ENCODE data around the gene DPP10. TPM values are rescaled to one million over a fixed set of nuclear protein-coding genes. Genes with fewer than 3 reads are reported as not detected.
A peak's percentile ranks its signal among the peaks of the same experiment; 100 is the strongest.

The DPP10 gene
- total and polyA plus RNA-seq, 2 of the 13 experiments (the other 11 are each of a cell fraction or from before 2014, with no cell fraction given): 0.95 to 1.7 TPM

DNA sequence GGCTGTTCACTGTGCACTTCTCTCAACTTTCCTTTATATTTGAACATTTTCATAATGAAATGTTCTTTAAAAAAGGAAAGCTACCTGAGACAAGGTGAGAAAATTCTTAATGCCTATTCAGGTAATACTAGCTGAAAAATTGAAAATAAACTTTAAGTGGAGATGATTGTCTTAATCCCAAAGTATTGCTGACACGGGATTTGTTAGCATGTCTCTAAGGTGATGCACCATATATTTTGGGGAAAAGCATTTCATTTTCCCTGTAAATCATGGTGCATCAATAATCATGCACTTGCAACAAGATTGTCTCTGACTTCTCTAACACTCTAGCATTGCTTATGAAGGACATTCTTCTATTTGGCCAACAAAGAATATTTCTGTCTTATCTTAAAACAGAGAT lies 848.0 kb downstream of the DPP10 start:
- TF ChIP-seq TGIF2 (CRISPR knock-in tag; IDR thresholded peaks at IDR 0.05): no peak
- no peak for TF ChIP-seq GFI1 (CRISPR knock-in tag; IDR thresholded peaks at IDR 0.05; ENCODE audit: borderline replicate concordance)
- peak; percentile 65 for TF ChIP-seq MAFF (IDR thresholded peaks at IDR 0.05; ENCODE audit: low read depth, low read length)
- no peak for TF ChIP-seq KDM6A (CRISPR knock-in tag; IDR thresholded peaks at IDR 0.05; ENCODE audit: low read depth)
- TF ChIP-seq, protein P1, sequence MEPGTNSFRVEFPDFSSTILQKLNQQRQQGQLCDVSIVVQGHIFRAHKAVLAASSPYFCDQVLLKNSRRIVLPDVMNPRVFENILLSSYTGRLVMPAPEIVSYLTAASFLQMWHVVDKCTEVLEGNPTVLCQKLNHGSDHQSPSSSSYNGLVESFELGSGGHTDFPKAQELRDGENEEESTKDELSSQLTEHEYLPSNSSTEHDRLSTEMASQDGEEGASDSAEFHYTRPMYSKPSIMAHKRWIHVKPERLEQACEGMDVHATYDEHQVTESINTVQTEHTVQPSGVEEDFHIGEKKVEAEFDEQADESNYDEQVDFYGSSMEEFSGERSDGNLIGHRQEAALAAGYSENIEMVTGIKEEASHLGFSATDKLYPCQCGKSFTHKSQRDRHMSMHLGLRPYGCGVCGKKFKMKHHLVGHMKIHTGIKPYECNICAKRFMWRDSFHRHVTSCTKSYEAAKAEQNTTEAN (CRISPR knock-in tag; conservative IDR thresholded peaks at IDR 0.05): no peak
- TF ChIP-seq MAFK (conservative IDR thresholded peaks at IDR 0.05 in 1 of 2, IDR thresholded peaks at IDR 0.05 in 1 of 2; ENCODE audit: low read length in 2 of 2): peak; percentile 54 to 69
- no peak for ATAC-seq
- no TSS peak for BruUV-seq (replicated peaks)
- 51% methylated on average over 1 of the region's 1 CpG for WGBS (ENCODE audit: low lambda C conversion rate)
- no peaks in the 10 kb centered on the region for H3K27me3 ChIP-seq (ENCODE audit: control insufficient read depth in 1 of 2, insufficient read depth in 2 of 2, low read length in 2 of 2)
- CTCF ChIA-PET (ENCODE audit: low intra/inter-chr PET ratio, low total read pairs): no interaction called here
- no peaks in the 10 kb centered on the region for H3K4me1 ChIP-seq (ENCODE audit: insufficient read depth, low read length)
- H3K4me3 ChIP-seq (replicated peaks in 1 of 3; ENCODE audit: insufficient read depth in 1 of 3, low read depth in 2 of 3, low read length in 3 of 3): no peak overlapping the region
- peaks cover 97% of the 10 kb centered on the region for H3K9me3 ChIP-seq (ENCODE audit: low read length)
- no peak overlapping the region for H3K27ac ChIP-seq (ENCODE audit: extremely low read length, insufficient read depth, low read length)
- H3K79me2 ChIP-seq (ENCODE audit: insufficient read depth, low read length): no peaks in the 10 kb centered on the region
- no peak for FAIRE-seq
- H3K36me3 ChIP-seq (replicated peaks in 1 of 2; ENCODE audit: control insufficient read depth in 1 of 2, insufficient read depth in 2 of 2, low read length in 2 of 2): no peaks in the 10 kb centered on the region
- H3K9ac ChIP-seq (ENCODE audit: insufficient read depth, low read depth, low read length): no peak overlapping the region
- no peak for DNase-seq (ENCODE audit: low spot score)
- POLR2A ChIA-PET: no interaction called here
- in situ Hi-C loops (cut with HindIII; ENCODE audit: extremely low pct_ligation_motif_present, low pct_unique_long_range_greater_than_20kb): no loop called here
- no peak overlapping the region for H2AFZ ChIP-seq (ENCODE audit: low read length)
- H4K20me1 ChIP-seq (ENCODE audit: insufficient read depth, low read length): no peaks in the 10 kb centered on the region
- H3K4me2 ChIP-seq (ENCODE audit: low read depth, low read length): no peak overlapping the region
- intact Hi-C loops (cut with micrococcal nuclease; ENCODE audit: unreplicated experiment): no loop called here

DNA sequence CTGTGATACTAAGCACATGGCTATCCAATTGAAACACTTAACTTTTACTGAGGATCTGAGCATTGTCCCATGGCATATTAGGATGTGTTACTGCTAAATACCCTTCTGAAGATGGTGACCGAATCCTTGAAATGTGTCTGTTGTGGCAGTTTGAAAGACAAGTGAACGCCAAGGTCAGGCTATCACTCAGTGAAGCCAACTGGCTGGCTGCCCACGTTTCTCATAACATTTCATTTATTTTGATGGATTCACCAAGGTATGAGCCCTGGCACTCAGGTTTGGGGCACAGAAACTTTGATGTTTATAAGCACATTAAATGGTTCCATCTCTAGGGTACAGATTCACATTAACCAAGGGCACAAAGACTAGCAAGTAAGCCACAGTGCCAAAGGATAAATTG lies 850.3 kb downstream of the DPP10 start:
- H3K4me3 ChIP-seq (replicated peaks in 1 of 3; ENCODE audit: insufficient read depth in 1 of 3, low read depth in 2 of 3, low read length in 3 of 3): no peak overlapping the region
- ChIA-PET CTCF (ENCODE audit: low intra/inter-chr PET ratio, low total read pairs) (no interaction called here), POLR2A (no interaction called here)
- no peaks in the 10 kb centered on the region for H3K27me3 ChIP-seq (ENCODE audit: control insufficient read depth in 1 of 2, insufficient read depth in 2 of 2, low read length in 2 of 2)
- no TSS peak for BruUV-seq (replicated peaks)
- TF ChIP-seq ZNF543 (CRISPR knock-in tag; IDR thresholded peaks at IDR 0.05): no peak
- no peak for TF ChIP-seq ZSCAN9 (CRISPR knock-in tag; IDR thresholded peaks at IDR 0.05; ENCODE audit: borderline replicate concordance)
- H2AFZ ChIP-seq (ENCODE audit: low read length): no peak overlapping the region
- DNase-seq (ENCODE audit: low spot score) (no peak), ATAC-seq (no peak), FAIRE-seq (no peak)
- H3K9me3 ChIP-seq (ENCODE audit: low read length): peaks cover 100% of the 10 kb centered on the region
- no peaks in the 10 kb centered on the region for H3K79me2 ChIP-seq (ENCODE audit: insufficient read depth, low read length)
- in situ Hi-C loops (cut with HindIII; ENCODE audit: extremely low pct_ligation_motif_present, low pct_unique_long_range_greater_than_20kb): no loop called here
- WGBS (ENCODE audit: low lambda C conversion rate): 40% methylated on average over 3 of the region's 3 CpGs
- no peak overlapping the region for H3K27ac ChIP-seq (ENCODE audit: extremely low read length, insufficient read depth, low read length)
- H3K36me3 ChIP-seq (replicated peaks in 1 of 2; ENCODE audit: control insufficient read depth in 1 of 2, insufficient read depth in 2 of 2, low read length in 2 of 2): no peaks in the 10 kb centered on the region
- H3K4me1 ChIP-seq (ENCODE audit: insufficient read depth, low read length): no peaks in the 10 kb centered on the region
- H3K4me2 ChIP-seq (ENCODE audit: low read depth, low read length): no peak overlapping the region
- intact Hi-C loops (cut with micrococcal nuclease; ENCODE audit: unreplicated experiment): no loop called here
- H3K9ac ChIP-seq (ENCODE audit: insufficient read depth, low read depth, low read length): no peak overlapping the region
- H4K20me1 ChIP-seq (ENCODE audit: insufficient read depth, low read length): no peaks in the 10 kb centered on the region

All from HepG2 (cell line).